H1 (cell line): ENCODE data around the gene NR5A1. TPM values are rescaled to one million over a fixed set of nuclear protein-coding genes. Genes with fewer than 3 reads are reported as not detected.

ENCODE experiments used
- ATF2 ChIP-seq: IDR thresholded peaks from 2 replicates; pipeline ENCODE4 v1.6.1; 2012; ENCODE audit warnings: low read length, inconsistent platforms
- GABPA ChIP-seq: IDR thresholded peaks from 2 replicates; pipeline ENCODE4 v1.6.1; 2011; ENCODE audit warnings: mild to moderate bottlenecking, low read length, moderate library complexity, borderline replicate concordance; ENCODE audit not compliant: insufficient read depth
- HDAC6 ChIP-seq: IDR thresholded peaks from one replicate; pipeline ENCODE4 v1.7.1; 2012; ENCODE audit warnings: low read depth, mild to moderate bottlenecking, inconsistent platforms, low read length, moderate library complexity
- SIN3A ChIP-seq, 2 experiments: IDR thresholded peaks in 1 of 2; conservative IDR thresholded peaks in 1 of 2; 2 replicates each; pipeline ENCODE4 v1.6.1; 2011 to 2012; ENCODE audit warnings: low read length in 2 of 2, improper control_type of control experiment in 1 of 2, low read depth in 1 of 2, mild to moderate bottlenecking in 1 of 2
- SP1 ChIP-seq: IDR thresholded peaks from 2 replicates; pipeline ENCODE4 v1.6.1; 2011; ENCODE audit warnings: low read depth, low read length
- TBP ChIP-seq: IDR thresholded peaks from 2 replicates; pipeline ENCODE4 v1.6.1; 2011; ENCODE audit warnings: low read depth, low read length, improper control_type of control experiment
- polyA plus RNA-seq, 7 experiments: library from polyadenylated mRNA; depleted of rRNA in 3 of 7; stranded (reverse) in 5 of 7; unstranded in 2 of 7; fragments of >200 nt in 5 of 7; fragments of 200-250 nt in 2 of 7; gene quantifications; 1 replicate in 5 of 7; 2 replicates in 1 of 7; 4 replicates in 1 of 7; pipeline versions ENCODE4 v1.2.1 to v1.2.3, GENCODE V29; 2011 to 2013; ENCODE audit warnings: missing spikeins in 2 of 7, mixed read lengths in 2 of 7
- total RNA-seq: library from RNA; stranded (reverse); fragmentation: NEBNext Ultra II Directional; extraction: Animal tissue kit (Norgen Biotek cat#: 25700); gene quantifications from 2 replicates; pipeline ENCODE4 v1.2.1, GENCODE V29; 2021

The NR5A1 gene
- total and polyA plus RNA-seq, 2 of the 8 experiments (the other 6 are each of a cell fraction or from before 2014, with no cell fraction given): 0.29 to 0.58 TPM

GRCh38 chr9:124469011-124469832 lies 38.0 kb downstream of the NR5A1 start (continued):
- no peak for TF ChIP-seq ATF2
- no peak for TF ChIP-seq TBP
- no peak for TF ChIP-seq GABPA
- TF ChIP-seq SP1: no peak
- TF ChIP-seq HDAC6: no peak
- no peak for TF ChIP-seq SIN3A (conservative IDR thresholded peaks at IDR 0.05 in 1 of 2, IDR thresholded peaks at IDR 0.05 in 1 of 2; ENCODE audit: low read depth in 1 of 2, low read length in 2 of 2)
- TF ChIP-seq, all 59 proteins: peak for 0
